Parathyroid adenoma (tissue), 2 donors: ENCODE data around the gene SRGAP2B.
A peak's percentile ranks its signal among the peaks of the same experiment; 100 is the strongest.
"Not testable (repeated sequence)": the region's sequence is repeated elsewhere in the genome, so short reads cannot be mapped to it uniquely, and the experiment has no call there.

Experiments
- H2AFZ ChIP-seq: fragments of 300-600 bp; sonication (generic); one replicate; pipeline ENCODE4 v1.7.0; 2017; ENCODE audit warnings: antibody characterized with exemption, mild to moderate bottlenecking
- H3K27ac ChIP-seq: fragments of 300-600 bp; sonication (generic); one replicate; pipeline ENCODE4 v1.7.0; 2017
- H3K27me3 ChIP-seq: fragments of 300-600 bp; sonication (generic); one replicate; pipeline ENCODE4 v1.7.0; 2017; ENCODE audit warnings: low read length; ENCODE audit not compliant: control insufficient read depth, insufficient read depth
- H3K36me3 ChIP-seq: fragments of 300-600 bp; sonication (generic); one replicate; pipeline ENCODE4 v1.7.0; 2017; ENCODE audit warnings: low read length; ENCODE audit not compliant: control insufficient read depth, insufficient read depth
- H3K4me1 ChIP-seq: fragments of 300-600 bp; sonication (generic); one replicate; pipeline ENCODE4 v1.7.0; 2017; ENCODE audit warnings: control low read depth
- H3K4me2 ChIP-seq: fragments of 300-600 bp; sonication (generic); one replicate; pipeline ENCODE4 v1.7.0; 2017; ENCODE audit warnings: low read length
- H3K4me3 ChIP-seq: fragments of 300-600 bp; sonication (generic); one replicate; pipeline ENCODE4 v1.7.0; 2017; ENCODE audit warnings: low read depth, low read length
- H3K79me2 ChIP-seq: fragments of 300-600 bp; sonication (generic); one replicate; pipeline ENCODE4 v1.7.0; 2017; ENCODE audit warnings: control low read depth
- H3K9ac ChIP-seq: fragments of 300-600 bp; sonication (generic); one replicate; pipeline ENCODE4 v1.7.0; 2017; ENCODE audit warnings: mild to moderate bottlenecking
- H3K9me3 ChIP-seq: fragments of 300-600 bp; sonication (generic); one replicate; pipeline ENCODE4 v1.7.0; 2017; ENCODE audit warnings: low read length; ENCODE audit not compliant: control insufficient read depth
- donor health status: primary hyperparathyroidism.

Gene SRGAP2B

DNA sequence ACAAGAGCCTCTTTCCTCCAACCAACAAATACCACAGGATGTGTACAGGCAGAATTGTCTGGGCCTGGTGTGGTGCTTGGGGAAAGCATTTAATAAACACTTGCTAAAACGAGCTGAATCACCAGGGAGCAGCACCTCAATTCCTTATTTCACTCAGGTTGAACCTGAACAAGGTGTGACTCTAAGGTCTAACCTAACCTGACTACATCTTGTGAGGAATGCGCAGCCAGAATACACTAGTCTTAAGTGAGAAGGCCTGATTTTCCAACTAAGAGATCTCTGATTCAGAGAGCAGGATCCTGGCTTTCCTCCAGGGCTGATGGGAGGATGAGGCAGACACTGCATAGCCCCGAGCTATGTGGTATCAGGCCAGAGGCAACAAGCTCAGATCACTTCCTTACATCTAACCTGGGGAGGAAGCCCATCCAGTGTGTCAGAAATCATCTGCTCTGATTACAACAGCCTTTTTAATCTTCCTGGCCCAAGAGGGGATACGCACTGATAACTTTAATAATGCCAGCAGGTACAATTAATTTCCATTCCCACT is 158.9 kb downstream of the SRGAP2B start:
- not testable (repeated sequence) for H3K4me2 ChIP-seq, H3K9ac ChIP-seq, H3K79me2 ChIP-seq, H3K4me1 ChIP-seq, H3K4me3 ChIP-seq, H3K36me3 ChIP-seq, H3K27me3 ChIP-seq, H2AFZ ChIP-seq, H3K27ac ChIP-seq, H3K9me3 ChIP-seq

- not testable (repeated sequence) for H3K4me3 ChIP-seq, H3K36me3 ChIP-seq, H3K4me2 ChIP-seq, H3K27ac ChIP-seq, H3K9me3 ChIP-seq, H2AFZ ChIP-seq, H3K79me2 ChIP-seq, H3K9ac ChIP-seq, H3K4me1 ChIP-seq, H3K27me3 ChIP-seq
Observed at GRCh38 chr1:144935310-144935709, 159.8 kb downstream of the SRGAP2B start.

- H3K79me2 ChIP-seq, H2AFZ ChIP-seq, H3K4me2 ChIP-seq, H3K4me1 ChIP-seq, H3K27ac ChIP-seq, H3K4me3 ChIP-seq, H3K36me3 ChIP-seq, H3K9ac ChIP-seq, H3K9me3 ChIP-seq, H3K27me3 ChIP-seq: not testable (repeated sequence)
Observed at GRCh38 chr1:144933014-144933413, 162.1 kb downstream of the SRGAP2B start.

- H3K9me3 ChIP-seq, H3K9ac ChIP-seq, H3K27me3 ChIP-seq, H3K4me3 ChIP-seq, H3K4me1 ChIP-seq, H3K27ac ChIP-seq, H3K4me2 ChIP-seq, H3K79me2 ChIP-seq, H2AFZ ChIP-seq, H3K36me3 ChIP-seq: not testable (repeated sequence)
Observed at GRCh38 chr1:144932153-144932552, 163.0 kb downstream of the SRGAP2B start.

- not testable (repeated sequence) for H3K4me2 ChIP-seq, H3K4me3 ChIP-seq, H3K27me3 ChIP-seq, H3K79me2 ChIP-seq, H3K4me1 ChIP-seq, H3K9me3 ChIP-seq, H3K27ac ChIP-seq, H3K9ac ChIP-seq, H3K36me3 ChIP-seq, H2AFZ ChIP-seq
Observed at GRCh38 chr1:144931553-144931952, 163.6 kb downstream of the SRGAP2B start.

DNA sequence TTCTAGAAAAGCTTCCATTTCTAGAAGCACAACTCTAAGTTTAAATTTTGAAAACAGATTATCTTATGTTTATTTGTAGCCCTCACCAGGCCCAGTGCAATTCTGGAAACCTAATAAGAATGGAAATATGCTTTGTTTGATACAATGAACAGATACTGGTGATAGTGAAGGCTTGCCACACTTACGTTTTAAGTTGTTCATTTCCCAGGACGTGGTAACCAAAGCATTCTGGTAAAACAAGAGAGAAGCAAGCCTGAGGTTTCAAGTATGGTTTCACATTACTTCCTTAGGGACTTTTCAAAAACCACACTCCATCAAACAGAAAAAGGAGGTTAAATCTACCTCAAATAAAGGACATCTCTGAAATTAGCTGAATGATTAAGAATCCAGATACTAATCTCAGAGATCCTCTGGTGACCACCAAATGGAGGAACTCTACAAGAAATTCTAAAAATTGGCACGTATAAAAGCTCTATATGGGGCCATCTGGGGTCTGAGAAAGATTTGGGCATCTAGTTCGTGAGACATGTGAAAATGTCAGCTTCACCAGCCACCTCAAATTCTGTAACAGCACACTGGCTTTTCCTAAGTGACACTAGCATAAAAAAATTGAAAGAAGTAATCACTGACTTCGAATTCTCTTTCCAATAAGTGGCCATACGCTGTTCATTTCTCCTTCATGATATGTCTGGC is 164.9 kb downstream of the SRGAP2B start:
- not testable (repeated sequence) for H3K27me3 ChIP-seq, H3K36me3 ChIP-seq, H3K4me3 ChIP-seq, H3K4me2 ChIP-seq, H3K79me2 ChIP-seq, H3K9ac ChIP-seq, H2AFZ ChIP-seq, H3K27ac ChIP-seq, H3K4me1 ChIP-seq, H3K9me3 ChIP-seq

DNA sequence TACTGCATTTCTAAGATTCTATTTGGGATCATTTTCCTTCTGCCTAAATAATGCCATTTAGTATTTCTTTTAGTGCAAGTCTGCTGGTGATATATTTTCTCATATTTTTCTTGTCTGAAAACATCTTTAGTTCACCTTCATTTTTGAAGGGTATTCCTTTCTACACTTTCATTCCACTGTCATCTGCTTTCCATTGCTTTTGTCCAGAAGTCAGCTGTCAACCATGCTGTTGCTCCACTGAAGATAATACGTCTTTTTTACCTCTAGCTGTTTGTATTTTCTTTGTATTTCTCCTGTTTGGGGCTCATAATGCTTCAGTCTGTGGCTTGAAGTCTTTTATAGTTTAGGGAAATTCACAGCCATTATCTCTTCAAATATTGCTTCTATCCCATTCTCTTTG is 167.8 kb downstream of the SRGAP2B start:
- not testable (repeated sequence) for H3K4me3 ChIP-seq, H3K9me3 ChIP-seq, H2AFZ ChIP-seq, H3K9ac ChIP-seq, H3K4me1 ChIP-seq, H3K4me2 ChIP-seq, H3K27me3 ChIP-seq, H3K27ac ChIP-seq, H3K79me2 ChIP-seq, H3K36me3 ChIP-seq

GRCh38 chr1:144923640-144924039 is 171.5 kb downstream of the SRGAP2B start:
- not testable (repeated sequence) for H3K4me1 ChIP-seq, H3K9me3 ChIP-seq, H3K27ac ChIP-seq, H3K27me3 ChIP-seq, H3K4me2 ChIP-seq, H3K79me2 ChIP-seq, H3K4me3 ChIP-seq, H2AFZ ChIP-seq, H3K9ac ChIP-seq, H3K36me3 ChIP-seq

DNA sequence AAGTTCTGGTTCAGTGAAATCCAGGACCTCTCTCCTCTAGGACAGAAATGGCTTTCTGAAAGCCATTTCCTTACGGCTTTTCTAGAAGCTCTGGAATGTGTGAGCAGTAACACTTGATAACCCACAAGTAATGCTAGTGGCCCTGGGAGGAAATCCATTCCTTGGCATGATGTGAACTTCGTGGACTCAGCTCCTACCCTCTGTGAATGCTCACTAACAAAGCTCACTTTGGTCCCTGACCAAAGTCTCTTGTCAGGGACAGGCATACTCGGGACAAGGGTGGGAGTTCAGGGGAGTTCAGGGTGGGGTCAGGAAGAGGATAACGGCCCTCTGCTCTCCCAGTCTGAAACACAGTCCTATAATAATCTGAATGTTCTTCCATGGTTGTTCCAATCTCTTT is 172.3 kb downstream of the SRGAP2B start:
- H3K9me3 ChIP-seq, H3K4me1 ChIP-seq, H3K79me2 ChIP-seq, H3K9ac ChIP-seq, H3K4me2 ChIP-seq, H2AFZ ChIP-seq, H3K36me3 ChIP-seq, H3K27me3 ChIP-seq, H3K4me3 ChIP-seq: not testable (repeated sequence)
- H3K27ac ChIP-seq = peak overlapping the region; percentile 15

GRCh38 chr1:144919106-144919505 is 176.0 kb downstream of the SRGAP2B start:
- H3K36me3 ChIP-seq, H3K9me3 ChIP-seq, H3K79me2 ChIP-seq, H3K9ac ChIP-seq, H3K27ac ChIP-seq, H3K27me3 ChIP-seq, H3K4me1 ChIP-seq, H3K4me3 ChIP-seq, H2AFZ ChIP-seq, H3K4me2 ChIP-seq: not testable (repeated sequence)

- not testable (repeated sequence) for H3K9ac ChIP-seq, H3K4me1 ChIP-seq, H2AFZ ChIP-seq, H3K4me3 ChIP-seq, H3K27ac ChIP-seq, H3K27me3 ChIP-seq, H3K9me3 ChIP-seq, H3K79me2 ChIP-seq, H3K36me3 ChIP-seq, H3K4me2 ChIP-seq
Observed at GRCh38 chr1:144918027-144918603, 177.0 kb downstream of the SRGAP2B start.
